ENCODE results near the gene GPC6.
"Not testable (repeated sequence)": the region's sequence is repeated elsewhere in the genome, so short reads cannot be mapped to it uniquely, and the experiment has no call there.

DNA sequence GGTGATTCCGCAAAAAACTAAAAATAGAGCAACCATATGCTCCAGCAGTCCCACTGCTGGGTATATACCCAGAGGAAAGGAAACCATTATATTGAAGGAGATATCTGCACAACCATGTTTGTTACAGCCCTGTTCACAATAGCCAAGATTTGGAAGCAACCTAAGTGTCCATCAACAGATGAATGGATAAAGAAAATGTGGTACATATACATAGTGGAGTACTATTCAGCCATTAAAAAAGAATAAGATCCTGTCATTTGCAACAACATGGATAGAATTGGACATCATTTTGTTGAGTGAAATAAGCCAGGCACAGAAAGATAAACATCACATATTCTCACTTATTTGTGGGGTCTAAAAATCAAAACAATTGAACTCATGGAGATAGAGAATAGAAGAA lies 97.3 kb downstream of the GPC6 start:
- TF ChIP-seq, protein P1, sequence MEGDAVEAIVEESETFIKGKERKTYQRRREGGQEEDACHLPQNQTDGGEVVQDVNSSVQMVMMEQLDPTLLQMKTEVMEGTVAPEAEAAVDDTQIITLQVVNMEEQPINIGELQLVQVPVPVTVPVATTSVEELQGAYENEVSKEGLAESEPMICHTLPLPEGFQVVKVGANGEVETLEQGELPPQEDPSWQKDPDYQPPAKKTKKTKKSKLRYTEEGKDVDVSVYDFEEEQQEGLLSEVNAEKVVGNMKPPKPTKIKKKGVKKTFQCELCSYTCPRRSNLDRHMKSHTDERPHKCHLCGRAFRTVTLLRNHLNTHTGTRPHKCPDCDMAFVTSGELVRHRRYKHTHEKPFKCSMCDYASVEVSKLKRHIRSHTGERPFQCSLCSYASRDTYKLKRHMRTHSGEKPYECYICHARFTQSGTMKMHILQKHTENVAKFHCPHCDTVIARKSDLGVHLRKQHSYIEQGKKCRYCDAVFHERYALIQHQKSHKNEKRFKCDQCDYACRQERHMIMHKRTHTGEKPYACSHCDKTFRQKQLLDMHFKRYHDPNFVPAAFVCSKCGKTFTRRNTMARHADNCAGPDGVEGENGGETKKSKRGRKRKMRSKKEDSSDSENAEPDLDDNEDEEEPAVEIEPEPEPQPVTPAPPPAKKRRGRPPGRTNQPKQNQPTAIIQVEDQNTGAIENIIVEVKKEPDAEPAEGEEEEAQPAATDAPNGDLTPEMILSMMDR (IDR thresholded peaks at IDR 0.05; ENCODE audit: low read length), result not testable (repeated sequence)
- not testable (repeated sequence) for TF ChIP-seq EZH2phosphoT487 (IDR thresholded peaks at IDR 0.05; ENCODE audit: low read length)
